HG03097 (cell line): ENCODE data around the gene CCDC107.

Experiments
- ATAC-seq: cut with Tn5 transposase; IDR thresholded peaks from one replicate; pipeline ENCODE4 v1.9.1; 2021; ENCODE audit not compliant: unreplicated experiment, low FRiP score

Gene CCDC107

DNA sequence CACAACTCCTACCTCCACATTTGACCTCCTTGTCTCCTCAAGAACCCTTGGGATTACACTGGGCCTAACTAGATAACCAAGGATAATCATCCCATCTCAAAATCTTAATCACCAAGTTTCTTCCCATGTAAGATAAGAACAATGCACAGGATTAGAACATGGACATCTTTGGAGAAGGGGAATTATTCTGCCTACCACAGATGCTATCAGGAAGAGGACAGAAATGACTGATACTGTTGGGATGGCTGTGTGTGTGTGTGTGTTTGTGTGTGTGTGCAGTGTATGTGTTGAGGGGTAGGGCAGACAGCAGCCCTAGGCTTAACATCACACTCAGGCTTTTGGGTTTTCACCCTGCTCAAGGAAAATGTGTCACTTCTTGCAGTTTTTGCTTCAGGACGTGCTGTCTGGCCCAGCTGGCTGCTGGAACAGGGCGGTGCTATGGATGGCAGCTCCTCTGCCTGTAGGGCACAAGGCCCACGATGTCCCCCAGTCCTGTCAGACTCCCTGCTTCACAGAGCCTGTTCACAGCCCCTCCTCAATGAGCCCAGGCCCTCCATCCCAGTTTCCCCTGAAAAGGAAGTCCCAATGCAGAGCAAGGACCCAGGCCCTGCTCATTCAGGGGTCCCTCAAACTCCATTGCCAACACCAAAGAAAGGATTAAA is 23.4 kb downstream of the CCDC107 start:
- no peak for ATAC-seq

DNA sequence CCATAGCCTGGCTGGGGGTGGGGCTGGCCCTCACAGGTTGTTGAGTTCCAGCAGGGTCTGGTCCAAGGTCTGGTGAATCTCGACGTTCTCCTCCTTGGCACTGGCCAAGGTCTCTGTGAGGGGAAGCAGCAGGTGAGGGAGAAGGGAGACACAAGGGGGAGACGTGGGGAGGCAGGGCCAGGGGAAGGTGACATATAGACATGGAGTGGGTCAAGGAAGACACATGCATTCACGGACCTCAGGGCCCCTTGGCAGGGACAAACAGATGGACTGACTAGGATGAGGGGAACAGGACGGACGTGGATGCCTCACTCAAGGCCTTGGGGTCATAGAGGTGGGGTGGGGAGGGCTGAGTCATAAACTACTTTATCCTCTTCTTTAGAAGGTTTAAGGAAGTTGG is 24.0 kb downstream of the CCDC107 start:
- no peak for ATAC-seq

DNA sequence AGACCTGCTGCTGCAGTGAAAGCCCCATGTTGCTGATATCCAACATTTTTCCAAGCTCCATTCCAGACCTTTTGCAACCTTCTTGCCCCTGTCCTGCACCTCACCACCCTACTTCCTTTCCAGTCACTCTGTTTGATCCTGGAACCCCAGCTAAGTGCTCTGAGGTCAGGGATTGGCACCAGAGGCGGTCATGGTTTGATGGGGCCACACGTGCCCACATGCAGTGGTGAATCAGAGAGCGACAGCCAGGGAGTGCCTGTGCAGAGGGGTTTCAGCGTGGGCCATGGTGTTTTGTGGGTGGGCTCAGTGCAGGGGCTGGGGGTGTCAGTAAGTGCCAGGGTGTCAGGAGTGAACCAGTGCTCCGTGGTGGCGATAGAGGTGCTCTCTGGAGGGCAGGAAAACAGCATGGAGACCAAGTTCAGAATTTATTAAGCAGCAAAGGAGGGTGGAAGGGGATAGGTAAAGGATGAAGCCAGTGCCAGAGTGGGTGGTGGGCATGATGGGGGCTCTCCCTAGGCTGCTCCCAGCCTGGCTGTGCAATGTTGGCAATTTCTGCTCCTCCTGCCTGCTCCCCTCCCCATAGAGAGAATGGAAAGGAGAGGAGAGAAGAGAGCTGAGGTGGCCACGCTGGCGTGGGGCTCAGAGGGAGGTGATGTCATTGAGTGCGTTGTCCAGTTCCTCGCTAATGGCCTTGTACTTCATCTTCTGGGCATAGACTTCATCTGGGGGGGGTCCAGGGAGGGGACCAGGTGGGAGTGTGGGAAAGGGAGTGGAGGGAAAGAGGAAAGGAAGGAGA is 24.6 kb downstream of the CCDC107 start:
- ATAC-seq: no peak

DNA sequence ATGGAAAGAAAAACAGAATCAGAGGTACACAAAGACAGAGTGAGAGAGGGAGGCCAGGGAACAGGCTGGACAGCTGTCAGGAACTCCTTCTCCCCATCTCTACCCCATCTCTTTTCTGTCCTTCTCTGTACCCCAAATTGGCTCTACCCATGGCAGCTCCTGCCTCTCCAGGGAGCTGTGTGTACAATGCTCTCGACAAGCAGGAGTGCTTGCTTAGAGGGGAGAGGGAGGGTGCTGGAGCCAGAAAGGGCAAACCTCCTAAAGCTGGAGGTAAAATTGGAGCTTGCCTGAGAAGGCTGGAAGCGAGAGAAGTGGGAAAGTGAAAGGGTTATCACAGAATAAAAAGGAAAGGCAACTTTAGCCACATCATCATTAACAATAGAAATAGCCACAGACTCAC is 25.2 kb downstream of the CCDC107 start:
- no peak for ATAC-seq

DNA sequence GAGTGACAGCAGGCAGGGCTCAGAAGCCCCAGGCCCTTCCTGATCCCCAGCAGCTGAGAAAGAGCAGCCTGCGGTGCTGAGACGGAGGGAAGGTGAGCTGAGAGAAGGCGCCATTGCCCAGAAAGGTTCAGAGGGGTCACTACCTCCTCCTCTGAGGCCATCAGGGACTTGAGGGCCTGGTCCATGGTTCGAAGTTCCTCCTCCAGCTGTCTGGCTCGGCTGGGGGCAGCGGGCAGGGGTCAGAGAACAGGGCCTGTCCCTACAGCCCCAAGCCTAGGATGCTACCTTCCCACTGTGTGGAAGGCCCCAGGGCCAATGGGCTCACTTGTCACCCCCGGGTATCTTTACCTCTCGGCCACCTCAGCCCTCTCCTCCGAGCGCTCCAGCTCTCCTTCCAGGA is 26.8 kb downstream of the CCDC107 start:
- ATAC-seq: no peak

DNA sequence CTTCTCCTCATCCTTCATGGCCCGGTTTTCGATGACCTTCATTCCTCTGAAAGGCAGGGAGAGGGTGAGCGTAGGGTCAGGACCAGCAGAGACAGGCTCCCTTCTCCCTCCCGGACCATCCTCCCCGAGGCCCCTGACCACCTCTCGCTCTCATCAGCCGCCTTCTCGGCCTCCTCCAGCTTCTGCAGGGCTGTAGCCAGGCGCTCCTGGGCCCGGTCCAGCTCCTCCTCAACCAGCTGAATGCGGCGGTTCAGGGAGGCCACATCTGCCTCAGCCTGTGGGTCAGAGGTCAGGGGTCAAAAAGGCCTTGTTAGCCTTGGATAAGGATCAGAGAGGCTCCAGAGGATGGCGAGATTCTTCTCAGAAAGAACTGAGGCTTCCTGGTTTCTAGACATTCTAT is 27.4 kb downstream of the CCDC107 start:
- no peak for ATAC-seq

DNA sequence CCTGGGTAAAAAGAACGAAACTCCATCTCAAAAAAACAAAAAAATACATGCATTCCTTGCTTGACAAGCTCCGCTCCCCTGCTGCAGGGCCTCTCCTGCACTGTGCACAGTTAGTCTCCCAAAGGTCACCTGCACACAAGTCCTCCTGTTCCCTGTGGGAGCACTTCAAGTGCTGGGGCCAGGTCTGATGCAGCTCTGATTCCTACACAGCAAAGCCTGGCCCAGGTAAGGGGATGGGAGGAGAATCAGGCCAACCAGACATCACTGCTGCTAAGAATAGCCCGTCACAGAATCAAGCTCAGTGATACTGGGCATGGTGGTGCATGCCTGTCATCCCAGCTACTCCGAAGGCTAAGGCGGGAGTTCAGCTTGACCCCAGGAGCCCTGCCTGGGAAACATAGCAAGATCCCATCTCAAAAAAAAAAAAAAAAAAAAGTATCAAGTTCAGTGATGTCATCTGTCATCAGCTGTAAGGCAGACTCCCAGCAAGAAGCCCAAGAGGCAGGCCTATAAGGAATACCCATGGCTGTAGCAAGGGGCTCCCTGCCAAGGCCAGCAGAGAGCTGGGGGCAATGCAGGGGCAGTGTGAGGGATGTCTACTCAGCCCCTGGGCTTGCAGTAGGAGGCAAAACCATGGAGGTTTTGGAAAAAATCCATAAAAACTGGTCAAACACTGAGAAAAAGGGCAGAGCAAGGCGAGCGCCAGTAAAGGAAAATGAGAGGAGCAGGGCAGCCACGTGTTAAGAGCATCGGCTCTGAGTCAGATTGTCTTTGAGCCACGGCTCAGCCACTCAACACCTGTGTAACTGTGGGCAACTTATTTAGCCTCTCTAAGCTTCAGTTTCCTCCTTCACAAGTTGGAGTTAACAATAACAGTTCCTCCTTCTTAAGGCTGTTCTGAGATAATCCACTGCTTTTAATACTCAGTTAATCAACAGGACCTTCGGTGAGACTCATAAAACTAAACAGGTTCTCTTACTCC is 28.4 kb downstream of the CCDC107 start:
- no peak for ATAC-seq

DNA sequence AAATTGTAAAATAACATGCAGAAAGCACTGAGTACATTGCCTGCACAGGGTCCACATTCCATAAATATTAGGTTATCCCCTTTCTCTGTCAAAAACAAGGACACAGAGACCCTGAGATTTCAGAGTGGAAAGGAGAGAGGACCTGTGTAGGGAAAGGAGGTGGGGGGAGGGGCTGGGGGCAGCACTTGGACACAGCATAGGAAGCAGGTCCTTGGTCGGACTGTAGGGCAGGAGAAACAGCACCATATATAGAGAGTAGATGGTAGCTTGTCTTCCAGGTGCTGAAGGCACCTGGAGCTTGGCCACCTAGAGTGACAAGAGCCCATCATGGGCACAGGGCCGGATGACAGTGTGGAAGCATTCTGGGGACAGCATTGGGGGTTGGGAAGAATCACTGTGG is 29.2 kb downstream of the CCDC107 start:
- no peak for ATAC-seq

DNA sequence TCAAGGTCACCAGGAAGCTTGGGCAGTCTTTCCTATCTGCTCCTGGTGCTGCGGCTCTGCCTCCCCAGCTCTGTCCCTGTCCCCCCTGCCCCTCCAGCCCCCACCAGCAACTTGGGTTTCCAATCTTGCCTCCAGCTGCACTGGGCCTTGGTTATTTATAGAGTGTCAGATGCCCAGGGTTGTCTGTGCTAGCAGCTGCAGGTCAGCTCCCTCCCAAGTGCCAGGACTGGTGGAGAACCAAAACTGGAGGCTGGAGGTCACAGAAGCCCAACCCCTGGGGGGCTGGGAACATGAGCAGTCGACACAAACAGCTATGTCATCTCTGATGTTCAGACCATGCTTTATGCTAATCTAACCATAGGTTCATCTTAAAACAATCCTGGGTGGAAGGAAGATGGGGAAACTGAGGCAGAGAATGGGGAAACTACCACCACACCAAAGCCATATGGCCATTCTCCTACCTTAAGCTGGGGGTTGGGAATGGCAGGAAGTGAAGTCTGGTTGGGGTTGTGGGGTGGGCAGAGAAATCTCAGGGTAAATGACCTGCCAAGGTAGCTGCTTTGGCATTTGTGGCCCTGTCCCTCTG is 30.0 kb downstream of the CCDC107 start:
- no peak for ATAC-seq

DNA sequence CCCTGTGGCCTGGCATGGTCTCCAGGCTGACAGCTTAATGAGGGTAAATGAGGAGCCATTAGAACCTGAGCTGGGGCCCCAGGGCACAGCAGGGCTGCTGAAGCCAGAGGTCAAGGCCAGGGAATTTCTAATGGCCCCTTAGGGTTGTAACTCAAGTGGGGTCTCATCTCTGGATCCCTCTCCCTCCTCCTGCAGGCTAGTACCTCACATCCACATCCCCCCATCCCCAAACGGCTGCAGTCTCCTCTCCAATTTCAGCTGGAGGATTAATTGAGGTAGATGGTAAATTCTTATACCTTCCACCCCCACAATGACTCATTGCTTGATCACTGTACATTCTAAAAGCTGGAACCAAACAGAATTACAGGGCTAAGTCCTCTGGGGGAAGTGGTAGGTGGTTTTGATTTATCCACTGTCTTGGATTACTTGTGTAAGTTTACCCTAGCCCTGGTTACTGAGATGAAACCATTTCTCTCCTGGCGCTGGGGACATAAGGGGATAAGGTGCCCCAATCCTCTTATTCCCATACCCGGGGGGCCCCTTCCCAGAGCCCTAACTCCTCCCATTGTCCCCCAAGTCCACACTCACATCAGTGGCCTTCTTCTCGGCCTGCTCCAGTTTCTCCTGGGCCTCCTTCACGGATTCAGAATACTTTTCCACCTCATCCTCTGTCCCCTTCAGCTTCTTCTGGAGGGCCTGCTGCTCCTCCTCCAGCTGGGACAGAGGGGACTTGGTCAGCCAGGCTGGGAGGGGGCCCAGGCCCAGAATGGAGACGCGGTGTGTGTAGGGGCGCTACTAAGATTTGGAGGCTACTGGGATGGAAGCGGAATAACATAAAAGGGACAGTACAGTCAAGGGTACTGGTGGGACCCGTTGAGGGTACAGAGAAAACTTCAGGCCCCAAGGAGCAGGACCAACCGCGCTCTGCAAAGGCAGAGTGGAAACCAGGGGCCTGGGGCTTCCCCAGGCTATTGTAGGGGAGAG is 30.8 kb downstream of the CCDC107 start:
- ATAC-seq: no peak

DNA sequence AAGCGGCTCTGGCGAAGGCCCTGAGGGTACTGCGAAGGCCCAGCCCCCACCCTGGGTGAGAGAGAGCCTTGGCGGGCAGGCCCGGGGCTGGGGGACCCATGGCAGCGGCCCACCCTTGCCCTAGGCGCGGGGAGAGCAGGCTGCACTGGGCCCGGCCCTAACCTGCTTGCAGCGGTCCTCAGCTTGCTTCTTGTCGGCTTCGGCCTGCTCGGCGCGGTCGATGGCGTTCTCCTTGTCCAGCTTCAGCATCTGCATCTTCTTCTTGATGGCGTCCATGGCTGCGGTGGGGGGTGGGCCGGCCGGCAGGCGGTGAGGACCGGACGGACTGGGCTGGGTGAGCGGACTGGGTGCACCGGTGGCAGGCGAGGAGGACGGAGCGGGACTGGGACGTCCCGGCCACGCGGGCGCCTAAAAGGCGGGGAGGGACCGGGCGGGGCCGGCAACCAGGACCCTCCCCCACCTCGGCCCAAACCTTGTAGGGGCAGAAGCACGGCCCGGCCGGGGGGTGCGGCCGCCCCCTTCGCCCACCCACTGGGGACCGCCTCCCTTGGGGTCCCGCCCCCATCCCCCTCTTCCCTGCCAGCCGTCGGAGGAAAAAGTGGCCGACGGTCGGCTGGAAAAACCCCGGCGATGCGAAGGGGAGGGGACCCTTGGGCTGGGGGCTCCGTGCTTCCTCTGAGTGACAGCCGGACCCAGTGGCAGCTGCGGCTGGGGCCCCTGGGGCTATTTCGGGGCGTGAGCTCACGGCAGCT is 31.6 kb downstream of the CCDC107 start, which contains the start of gene TPM2:
TSS of gene TPM2 (minus strand) at position 384 of the 752 bp plus-strand sequence. CDS start at position 276, 108 bp downstream.
- ATAC-seq: no peak

DNA sequence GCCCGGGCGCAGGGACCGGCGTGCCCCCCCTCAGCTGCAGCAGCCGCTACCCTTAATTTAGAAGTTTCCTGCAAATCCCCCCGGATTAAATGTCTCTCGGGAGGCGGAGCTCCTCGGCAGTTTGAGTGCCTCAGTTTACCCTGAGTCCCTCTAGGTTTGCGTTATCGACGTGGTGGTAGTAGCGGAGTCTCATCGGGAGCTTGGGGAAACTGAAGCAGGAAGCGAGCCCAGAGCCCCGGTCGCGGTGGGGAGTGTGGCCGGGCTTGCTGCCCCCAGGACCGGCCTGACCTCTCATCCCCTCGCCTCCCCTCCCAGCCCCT is 32.2 kb downstream of the CCDC107 start:
- no peak for ATAC-seq

DNA sequence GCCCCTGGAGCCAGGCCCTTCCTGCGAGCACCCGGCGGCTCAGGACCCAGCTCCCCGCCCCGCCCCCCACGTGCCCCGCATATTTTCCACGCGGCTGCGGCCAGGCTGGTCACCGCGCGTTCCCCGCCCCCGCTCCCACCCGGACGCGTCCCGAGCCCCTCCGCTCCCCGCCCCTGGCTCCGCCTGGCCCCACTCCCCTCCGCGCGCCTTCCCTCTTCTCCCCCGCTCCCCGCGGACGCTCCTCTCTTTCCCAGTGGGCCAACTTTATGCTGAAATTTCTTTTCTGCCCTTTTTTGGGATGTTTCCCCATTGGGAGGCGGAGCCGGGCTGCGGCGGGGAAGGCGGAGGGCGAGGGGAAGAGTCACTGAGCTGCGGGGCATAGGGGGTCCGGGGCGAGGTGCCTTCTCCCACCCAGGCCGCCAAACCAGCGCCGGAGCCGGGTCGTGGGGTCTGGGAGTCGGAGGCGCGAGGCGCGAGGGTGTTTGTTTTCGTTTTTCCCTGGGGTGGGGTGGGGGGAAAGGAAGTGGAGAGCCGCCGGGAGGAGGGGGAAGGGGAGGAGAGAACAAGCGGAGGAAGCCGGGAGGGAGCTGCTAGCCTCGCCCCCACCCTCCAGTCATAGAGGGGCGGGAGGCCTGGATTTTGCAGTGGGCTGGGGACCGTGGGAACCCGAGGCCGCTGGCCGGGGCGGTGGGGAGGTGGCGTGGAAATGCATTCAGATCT is 32.7 kb downstream of the CCDC107 start:
- ATAC-seq: no peak

DNA sequence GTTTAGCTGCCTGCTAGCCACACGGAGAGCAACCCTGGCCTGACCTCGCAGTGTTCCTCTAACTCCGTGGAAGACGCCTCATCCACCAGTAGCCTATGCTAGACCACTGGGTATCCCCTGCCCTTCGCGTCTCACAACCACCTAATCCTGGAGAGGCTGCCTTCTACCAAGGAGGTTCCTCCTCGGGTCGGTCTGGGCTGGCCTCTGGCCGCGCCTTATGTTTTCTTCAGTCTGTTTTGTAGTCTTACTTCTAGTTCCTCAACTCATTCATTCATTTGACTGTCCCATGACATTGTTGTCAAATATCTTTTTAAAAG is 33.2 kb downstream of the CCDC107 start:
- ATAC-seq: no peak

DNA sequence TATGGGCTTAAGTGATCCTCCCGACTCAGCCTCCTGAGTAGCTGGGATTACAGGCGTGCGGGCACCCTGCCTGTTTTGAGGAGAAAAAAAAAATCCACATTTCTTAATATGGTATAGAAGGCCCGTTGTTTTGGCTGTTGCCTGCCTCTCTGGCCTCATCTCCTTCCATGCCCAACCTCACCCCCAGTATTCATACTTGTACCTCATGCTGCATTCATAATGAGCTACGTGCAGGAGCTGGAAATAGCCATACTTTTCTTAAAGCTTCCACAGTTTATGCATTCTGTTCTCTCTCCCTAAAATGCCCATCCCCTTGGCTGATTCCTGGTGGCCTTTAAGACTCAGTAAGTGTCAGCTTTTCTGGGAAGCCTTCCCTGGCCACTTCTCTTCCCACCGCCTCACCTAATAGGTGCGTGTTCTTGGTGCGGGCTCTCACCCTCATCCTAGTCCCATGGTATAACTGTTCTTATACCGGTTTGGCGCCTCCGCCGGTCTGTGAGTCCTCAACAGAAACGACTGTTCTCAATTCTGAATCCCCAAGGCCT is 33.7 kb downstream of the CCDC107 start:
- no peak for ATAC-seq

DNA sequence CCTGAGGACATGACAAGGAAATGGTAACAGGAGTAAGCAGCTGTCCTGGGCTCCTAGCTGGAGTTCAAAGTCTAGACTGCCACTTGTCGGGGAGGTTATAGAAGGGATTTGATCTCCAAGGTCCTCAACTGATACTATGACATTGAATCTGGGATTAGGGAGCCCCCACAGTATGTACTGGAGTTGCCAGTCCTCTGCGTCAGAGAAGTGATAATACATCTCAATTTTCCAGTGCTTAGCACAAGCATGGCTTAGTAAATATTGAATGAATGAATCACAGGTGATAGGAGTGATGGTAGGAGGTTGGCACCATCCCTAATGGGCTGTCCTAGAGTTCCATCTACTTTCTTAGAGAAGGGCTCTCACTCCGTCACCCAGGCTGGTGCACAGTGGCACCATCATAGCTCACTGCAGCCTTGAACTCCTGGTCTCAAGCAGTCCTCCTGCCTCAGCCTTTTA is 37.9 kb downstream of the CCDC107 start:
- ATAC-seq: no peak

DNA sequence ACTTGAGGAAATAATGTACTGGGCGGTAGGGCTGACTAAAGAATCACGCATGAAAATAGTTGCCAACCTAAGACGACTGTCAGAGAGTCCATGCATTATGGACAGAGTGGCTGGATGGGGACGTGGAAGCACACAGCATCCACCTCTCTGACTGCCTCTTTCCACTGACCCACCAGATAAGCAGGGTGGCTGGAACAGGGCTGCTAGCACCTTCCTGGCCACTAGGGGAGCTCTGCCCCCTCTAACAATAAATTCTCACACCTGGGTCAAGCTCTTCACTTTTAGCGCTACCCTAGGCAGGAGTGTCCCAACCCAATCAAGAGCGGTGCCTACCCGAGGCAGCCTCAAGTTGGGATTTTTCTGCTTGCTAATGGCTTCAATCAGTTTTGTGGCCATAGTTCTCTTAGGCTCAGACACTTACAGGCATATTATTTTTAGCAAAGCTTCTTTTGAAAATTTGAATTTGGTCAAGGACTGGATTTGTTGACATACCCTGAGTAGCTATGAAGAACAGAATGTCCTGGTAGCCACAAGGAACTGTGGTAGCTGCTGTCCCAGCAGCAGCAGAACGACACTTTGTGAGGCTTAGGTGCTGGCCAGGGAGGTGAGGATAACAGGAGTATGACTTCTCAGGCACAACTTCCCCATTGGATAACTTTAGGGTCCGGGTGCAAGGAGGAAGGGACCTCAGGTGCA is 38.6 kb downstream of the CCDC107 start:
- ATAC-seq: peak; percentile 52
